ENCODE data around the gene PRKG2.

DNA sequence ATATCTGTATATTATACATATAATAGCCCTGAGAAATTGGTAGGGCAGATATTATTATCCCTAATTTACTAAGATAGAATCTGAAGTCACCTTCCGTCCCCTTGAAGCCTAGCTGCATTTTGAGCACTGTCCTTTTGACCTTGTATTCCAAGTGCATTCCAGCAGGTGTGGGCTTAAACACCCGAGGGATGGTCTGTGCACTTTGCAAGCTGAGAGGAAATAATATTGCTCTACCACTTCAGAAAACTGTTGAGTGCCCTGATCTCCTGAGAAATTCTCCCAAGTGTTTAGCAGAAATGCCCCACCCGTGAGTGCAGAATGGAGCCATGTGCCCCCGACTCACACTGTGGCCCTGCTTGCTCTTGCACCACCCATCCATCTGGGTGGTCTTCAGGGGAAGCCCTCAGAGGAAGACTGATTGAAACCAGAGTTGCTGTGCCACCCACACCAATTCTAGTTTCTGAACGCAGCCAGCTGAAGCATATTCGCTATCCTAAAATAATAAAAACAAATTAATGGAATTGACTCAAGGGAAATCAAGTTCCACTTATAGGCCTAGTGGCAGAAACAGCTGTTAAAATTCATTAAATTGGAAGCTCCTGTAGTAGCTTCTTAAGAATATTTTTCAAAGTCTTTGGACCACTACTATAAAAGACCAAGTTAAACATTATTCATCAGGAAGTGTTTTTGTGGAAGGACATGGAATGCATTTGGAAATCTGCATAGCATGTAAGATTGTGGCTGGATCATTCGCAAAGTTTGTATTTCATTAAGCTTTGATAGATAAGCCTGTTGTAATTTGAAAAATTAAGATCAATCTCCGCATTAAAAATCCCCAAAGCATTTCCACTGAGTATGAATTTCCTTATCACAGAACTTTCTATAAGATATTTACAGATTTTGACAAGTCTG, 41.3 kb upstream of the PRKG2 start:
- TF ChIP-seq, protein P1, sequence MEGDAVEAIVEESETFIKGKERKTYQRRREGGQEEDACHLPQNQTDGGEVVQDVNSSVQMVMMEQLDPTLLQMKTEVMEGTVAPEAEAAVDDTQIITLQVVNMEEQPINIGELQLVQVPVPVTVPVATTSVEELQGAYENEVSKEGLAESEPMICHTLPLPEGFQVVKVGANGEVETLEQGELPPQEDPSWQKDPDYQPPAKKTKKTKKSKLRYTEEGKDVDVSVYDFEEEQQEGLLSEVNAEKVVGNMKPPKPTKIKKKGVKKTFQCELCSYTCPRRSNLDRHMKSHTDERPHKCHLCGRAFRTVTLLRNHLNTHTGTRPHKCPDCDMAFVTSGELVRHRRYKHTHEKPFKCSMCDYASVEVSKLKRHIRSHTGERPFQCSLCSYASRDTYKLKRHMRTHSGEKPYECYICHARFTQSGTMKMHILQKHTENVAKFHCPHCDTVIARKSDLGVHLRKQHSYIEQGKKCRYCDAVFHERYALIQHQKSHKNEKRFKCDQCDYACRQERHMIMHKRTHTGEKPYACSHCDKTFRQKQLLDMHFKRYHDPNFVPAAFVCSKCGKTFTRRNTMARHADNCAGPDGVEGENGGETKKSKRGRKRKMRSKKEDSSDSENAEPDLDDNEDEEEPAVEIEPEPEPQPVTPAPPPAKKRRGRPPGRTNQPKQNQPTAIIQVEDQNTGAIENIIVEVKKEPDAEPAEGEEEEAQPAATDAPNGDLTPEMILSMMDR (IDR thresholded peaks at IDR 0.05 in 4 of 5, conservative IDR thresholded peaks at IDR 0.05 in 1 of 5): no peak
- TF ChIP-seq POLR2A (IDR thresholded peaks at IDR 0.05): no peak
